ENCODE results near the gene RAP1GAP2.

Gene RAP1GAP2

DNA sequence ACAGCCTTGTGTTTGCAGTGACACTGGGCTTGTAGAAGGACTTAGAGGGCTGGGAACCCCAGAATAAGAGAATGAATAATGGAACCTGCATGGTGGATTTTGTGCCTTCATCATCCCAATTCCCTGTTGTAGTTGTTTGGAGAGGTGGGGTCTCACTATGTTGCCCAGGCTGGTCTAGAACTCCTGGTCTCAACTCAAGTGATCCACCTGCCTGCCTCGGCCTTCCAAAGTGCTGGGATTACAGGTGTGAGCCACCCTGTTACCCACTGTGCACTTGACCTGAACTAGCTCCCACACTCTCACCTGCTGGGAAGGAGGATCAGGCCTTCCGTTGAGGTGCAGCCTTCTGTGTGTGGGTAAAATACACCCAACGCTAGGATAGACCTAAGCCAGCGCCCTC, 55.4 kb downstream of the RAP1GAP2 start:
- H3K27me3 Mint-ChIP-seq, result peaks cover 16% of the 10 kb centered on the region
- no peaks in the 10 kb centered on the region for H3K9me3 Mint-ChIP-seq (ENCODE audit: low read depth)
- no peak overlapping the region for H3K27ac Mint-ChIP-seq
- H3K4me1 Mint-ChIP-seq (ENCODE audit: low read depth), result peaks cover 26% of the 10 kb centered on the region
- no peaks in the 10 kb centered on the region for H3K36me3 Mint-ChIP-seq
- peak overlapping the region; percentile 44 for H3K4me3 Mint-ChIP-seq

DNA sequence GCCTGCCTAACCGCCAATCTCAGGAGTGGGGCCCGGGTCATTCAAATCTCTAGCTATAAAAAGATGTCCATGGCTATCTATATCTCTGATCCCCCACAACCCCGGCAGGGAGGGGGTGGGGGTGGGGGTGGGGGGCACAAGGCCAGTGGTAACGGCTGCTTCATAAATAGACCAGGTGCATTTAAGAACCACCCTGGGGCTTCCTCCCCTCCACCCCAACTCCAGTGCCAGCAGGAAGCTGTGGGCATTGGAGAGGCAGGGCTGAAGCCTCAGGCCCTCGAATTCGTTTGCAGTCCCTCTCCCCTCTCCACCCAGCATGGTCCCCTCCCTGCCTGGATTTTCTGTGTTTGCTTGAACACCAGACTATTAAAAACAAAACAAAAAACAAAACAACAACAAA, 56.0 kb downstream of the RAP1GAP2 start:
- Mint-ChIP-seq H3K4me3 (peak overlapping the region; percentile 71), H3K36me3 (peaks cover 5% of the 10 kb centered on the region), H3K4me1 (ENCODE audit: low read depth) (peaks cover 26% of the 10 kb centered on the region), H3K27ac (no peak overlapping the region), H3K9me3 (ENCODE audit: low read depth) (no peaks in the 10 kb centered on the region), H3K27me3 (peaks cover 21% of the 10 kb centered on the region)

DNA sequence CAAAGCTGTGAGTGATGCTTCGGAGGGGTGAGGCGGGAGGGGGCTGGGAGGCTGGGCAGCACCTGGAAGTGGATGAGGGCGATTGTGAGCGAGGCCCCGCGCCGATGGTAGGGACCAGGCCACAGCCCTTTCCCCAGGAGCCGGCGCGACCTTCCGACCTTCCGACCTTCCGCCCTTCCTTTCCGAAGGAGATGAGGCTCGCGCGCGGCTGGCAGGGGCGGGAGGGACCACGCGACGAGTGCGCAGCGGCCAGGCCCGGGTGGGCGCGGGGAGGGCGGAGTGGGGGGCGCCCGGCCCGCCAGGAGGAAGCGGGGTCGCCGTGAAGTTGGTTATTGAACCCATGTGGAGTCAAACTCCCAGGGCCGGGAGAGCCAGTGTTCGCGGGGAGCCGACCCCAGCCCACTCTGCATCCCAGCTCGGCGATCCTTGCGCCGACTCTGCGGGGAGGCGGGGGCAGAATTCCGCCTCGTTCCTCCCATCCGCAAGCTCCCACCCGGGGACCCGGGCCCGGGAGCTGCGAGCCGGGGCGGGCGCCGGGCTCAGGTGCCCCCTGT, 56.6 kb downstream of the RAP1GAP2 start:
- H3K27ac Mint-ChIP-seq, result no peak overlapping the region
- H3K9me3 Mint-ChIP-seq (ENCODE audit: low read depth), result no peaks in the 10 kb centered on the region
- H3K4me1 Mint-ChIP-seq (ENCODE audit: low read depth), result peaks cover 22% of the 10 kb centered on the region
- peaks cover 21% of the 10 kb centered on the region for H3K27me3 Mint-ChIP-seq
- H3K36me3 Mint-ChIP-seq, result peaks cover 5% of the 10 kb centered on the region
- H3K4me3 Mint-ChIP-seq, result peak overlapping the region; percentile 71

DNA sequence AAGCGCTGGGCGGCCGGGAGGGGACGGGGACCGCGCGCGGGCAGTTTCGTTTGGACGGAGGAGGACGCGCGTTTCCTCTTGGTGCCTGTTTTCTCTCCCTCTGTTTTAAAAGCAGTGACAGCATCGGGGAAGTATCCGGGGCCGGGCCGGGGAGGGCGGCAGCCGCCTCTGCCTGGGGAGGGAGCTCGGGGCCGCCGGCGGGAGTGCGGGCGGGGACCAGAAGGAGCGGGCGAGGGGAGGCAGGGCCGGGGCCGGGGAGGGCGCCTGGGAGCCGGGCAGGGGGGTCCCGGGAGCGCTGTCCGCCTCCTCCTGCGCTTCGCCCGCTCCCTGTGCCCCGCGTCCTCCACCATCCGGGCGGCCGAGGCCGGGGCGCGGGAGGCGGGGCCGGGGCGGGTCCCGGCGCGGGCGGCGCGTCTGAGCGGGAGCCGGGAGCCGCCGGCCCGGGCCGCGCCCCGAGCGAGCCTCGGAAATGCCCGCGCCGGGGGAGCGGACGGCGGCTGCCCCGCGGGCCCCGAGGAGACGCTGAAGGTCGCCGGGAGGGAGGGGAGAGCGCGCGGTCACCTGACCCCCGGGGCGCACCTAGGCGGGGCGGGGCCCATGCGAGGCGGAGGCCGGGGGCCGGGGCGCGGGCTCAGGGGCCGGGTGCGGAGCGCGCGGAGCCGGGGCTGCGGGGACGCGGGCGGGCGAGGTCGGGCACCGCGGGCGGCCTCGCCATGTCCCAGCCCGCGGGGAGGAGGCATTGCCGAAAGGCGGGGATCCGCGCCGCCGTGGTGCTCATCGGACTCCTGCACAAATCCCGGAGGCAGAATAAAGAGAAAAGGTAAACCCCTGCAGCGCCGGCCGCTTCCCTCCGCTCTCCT, 57.3 kb downstream of the RAP1GAP2 start:
- Mint-ChIP-seq H3K36me3 (peaks cover 9% of the 10 kb centered on the region), H3K4me1 (ENCODE audit: low read depth) (peaks cover 19% of the 10 kb centered on the region), H3K4me3 (peak overlapping the region; percentile 86), H3K9me3 (ENCODE audit: low read depth) (no peaks in the 10 kb centered on the region), H3K27ac (no peak overlapping the region), H3K27me3 (peaks cover 21% of the 10 kb centered on the region)

DNA sequence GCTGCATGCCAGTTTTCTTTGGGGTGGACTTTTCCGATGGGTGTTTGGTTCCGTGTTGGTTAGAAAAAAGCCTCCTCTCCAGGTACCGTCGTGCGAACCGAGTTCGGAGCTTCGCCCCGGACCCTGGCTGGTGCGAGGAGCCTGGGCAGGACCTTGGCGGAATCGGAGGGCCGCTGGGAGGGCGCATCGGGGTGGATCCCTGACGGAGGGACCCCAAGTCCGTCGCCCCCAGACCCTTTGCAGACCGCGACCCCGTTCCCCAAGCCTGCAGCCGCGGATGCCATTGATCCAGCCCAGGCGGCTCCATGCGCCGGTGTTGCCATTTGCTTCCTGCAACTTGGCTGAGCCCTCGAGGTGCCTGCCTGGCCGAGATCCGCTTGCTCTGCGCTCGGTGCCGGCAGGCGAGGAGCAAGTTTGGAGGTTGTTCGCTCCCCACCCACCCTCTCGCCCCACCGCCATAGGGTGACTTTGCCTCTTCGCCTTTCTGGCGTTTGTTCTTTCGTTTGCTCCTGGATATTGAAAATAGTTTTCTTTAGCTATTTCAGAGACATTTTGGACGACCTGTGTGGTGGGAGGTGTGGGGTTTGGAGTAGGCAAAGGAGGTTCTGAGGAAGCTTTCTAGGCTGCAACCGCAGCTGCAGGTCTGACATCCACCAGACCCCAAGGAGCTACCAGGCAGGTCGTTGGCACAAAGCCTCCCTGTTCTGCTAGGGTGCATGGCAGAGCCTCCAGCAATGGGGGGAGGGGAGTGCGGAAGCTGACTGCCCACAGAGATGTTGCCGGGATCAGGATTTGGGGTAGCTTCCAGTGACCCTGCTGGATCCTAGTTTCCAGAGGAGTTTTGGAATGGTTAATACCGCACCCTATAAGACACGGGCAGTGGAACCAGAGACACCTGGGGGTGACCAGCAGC, 58.2 kb downstream of the RAP1GAP2 start:
- peaks cover 9% of the 10 kb centered on the region for H3K36me3 Mint-ChIP-seq
- no peaks in the 10 kb centered on the region for H3K9me3 Mint-ChIP-seq (ENCODE audit: low read depth)
- peaks cover 18% of the 10 kb centered on the region for H3K27me3 Mint-ChIP-seq
- H3K4me1 Mint-ChIP-seq (ENCODE audit: low read depth), result peaks cover 16% of the 10 kb centered on the region
- peak overlapping the region; percentile 86 for H3K4me3 Mint-ChIP-seq
- no peak overlapping the region for H3K27ac Mint-ChIP-seq

DNA sequence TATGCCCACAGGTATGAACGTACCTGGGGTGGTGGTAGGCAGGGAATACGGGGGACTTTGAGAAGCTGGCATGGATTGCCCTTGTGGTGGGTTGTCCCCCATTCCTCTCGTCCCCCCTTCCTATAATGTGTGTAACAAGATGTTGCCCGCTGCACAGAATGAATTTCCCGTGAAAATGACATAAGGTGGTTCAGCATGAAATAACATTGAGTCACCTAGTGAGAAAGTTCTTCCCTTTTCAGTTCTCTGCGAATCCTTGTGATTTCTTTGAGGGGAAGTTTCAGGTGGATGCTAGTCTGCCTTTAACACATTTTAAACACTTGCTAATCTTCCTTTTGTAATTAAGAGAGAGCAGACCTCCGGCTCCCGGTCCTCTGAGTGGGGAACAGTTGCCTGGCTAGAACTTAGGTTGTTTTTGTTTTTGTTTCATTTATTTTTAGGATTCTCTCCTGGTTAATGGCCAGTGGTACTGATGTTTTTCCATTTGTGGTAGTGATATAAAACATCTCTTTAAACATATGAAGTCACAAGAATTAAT, 58.9 kb downstream of the RAP1GAP2 start:
- Mint-ChIP-seq H3K27me3 (peaks cover 18% of the 10 kb centered on the region), H3K4me3 (peak overlapping the region; percentile 86), H3K27ac (no peak overlapping the region), H3K9me3 (ENCODE audit: low read depth) (no peaks in the 10 kb centered on the region), H3K36me3 (peaks cover 9% of the 10 kb centered on the region), H3K4me1 (ENCODE audit: low read depth) (peaks cover 16% of the 10 kb centered on the region)

DNA sequence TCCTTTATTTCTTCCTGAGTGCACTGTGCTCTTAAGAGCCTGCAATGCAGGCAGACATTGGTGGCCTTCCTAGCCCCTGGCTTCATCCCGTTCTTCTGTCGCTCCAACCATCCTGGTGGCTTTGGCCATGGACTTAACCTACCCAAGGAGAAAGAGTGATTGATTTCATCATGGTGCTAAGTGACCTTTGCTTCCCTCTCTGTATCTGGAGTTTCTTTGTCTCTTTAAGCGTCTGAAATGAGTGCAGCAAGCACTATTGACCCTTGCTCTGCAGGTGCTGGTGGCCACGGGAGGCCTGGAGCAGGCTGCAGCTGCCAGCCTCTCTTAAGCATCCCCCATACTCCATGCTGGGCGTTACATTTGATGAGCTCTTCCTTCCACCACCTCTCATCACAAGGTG, 60.5 kb downstream of the RAP1GAP2 start:
- peaks cover 16% of the 10 kb centered on the region for H3K4me1 Mint-ChIP-seq (ENCODE audit: low read depth)
- H3K36me3 Mint-ChIP-seq, result peaks cover 9% of the 10 kb centered on the region
- H3K27ac Mint-ChIP-seq, result no peak overlapping the region
- H3K27me3 Mint-ChIP-seq, result peaks cover 16% of the 10 kb centered on the region
- H3K4me3 Mint-ChIP-seq, result no peak overlapping the region
- H3K9me3 Mint-ChIP-seq (ENCODE audit: low read depth), result no peaks in the 10 kb centered on the region

DNA sequence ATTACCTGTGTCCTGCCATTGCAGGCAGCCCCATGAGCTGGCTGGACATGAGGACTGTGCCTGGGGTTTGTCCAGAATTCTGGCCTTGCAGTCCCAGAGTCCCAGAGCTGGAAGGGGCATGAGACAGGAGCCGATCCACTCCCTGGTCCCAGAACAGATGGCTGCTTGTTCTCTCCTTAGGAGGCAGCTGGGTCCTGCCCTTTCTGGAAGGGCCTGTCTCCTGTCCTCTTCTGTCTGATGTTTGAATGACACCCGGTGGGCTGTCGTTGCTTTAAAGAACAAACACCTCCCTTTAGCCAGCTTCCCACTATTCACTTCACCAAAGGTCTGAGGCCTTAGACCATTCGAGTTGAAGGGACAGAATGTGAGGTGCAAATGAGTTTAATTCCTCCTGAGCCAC, 63.8 kb downstream of the RAP1GAP2 start:
- Mint-ChIP-seq H3K4me3 (no peak overlapping the region), H3K4me1 (ENCODE audit: low read depth) (peaks cover 7% of the 10 kb centered on the region), H3K27me3 (peaks cover 13% of the 10 kb centered on the region), H3K36me3 (peaks cover 9% of the 10 kb centered on the region), H3K9me3 (ENCODE audit: low read depth) (no peaks in the 10 kb centered on the region), H3K27ac (no peak overlapping the region)

DNA sequence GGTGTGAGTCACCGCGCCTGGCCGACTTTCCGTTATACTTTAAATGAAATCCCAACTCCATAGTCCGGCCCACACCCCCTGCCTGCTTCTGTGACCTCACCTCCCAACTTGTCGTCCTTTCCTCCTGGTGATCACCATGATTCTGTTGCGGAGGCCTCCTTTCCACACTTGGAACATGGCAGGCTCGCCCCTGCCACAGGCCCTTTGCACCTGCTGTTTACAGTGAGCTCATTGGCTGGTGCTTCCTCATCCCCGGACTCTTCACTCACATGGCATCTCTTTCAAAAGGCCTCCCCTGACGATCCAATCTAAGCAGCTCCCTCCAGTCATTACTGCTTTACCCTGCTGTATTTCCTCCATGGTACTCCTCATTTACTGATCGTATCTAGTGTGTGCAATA, 64.6 kb downstream of the RAP1GAP2 start:
- Mint-ChIP-seq H3K4me3 (no peak overlapping the region), H3K27ac (no peak overlapping the region), H3K4me1 (ENCODE audit: low read depth) (peaks cover 4% of the 10 kb centered on the region), H3K9me3 (ENCODE audit: low read depth) (no peaks in the 10 kb centered on the region), H3K27me3 (peaks cover 10% of the 10 kb centered on the region), H3K36me3 (peaks cover 9% of the 10 kb centered on the region)

DNA sequence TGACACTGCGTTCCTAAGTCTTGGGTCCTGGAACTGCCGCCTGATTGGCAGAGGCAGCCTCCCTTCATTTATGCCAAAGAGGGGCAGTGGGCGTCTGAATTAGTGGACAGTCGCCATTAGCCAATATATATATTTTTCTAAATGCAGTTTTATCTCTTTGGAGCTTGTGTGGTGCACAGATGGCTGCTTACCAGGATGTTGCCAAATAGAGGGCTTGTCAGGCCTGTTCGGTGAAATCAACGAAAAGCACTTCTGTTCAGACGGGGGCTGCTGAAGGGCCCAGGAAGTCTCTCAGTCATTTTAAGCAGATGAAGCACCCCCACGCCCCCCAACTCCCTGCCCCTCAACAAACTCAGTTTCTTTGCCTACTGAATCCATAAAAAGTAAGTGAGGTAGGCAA, 66.0 kb downstream of the RAP1GAP2 start:
- H3K27me3 Mint-ChIP-seq, result no peaks in the 10 kb centered on the region
- H3K4me1 Mint-ChIP-seq (ENCODE audit: low read depth), result no peaks in the 10 kb centered on the region
- peaks cover 4% of the 10 kb centered on the region for H3K36me3 Mint-ChIP-seq
- H3K4me3 Mint-ChIP-seq, result no peak overlapping the region
- no peak overlapping the region for H3K27ac Mint-ChIP-seq
- H3K9me3 Mint-ChIP-seq (ENCODE audit: low read depth), result no peaks in the 10 kb centered on the region

DNA sequence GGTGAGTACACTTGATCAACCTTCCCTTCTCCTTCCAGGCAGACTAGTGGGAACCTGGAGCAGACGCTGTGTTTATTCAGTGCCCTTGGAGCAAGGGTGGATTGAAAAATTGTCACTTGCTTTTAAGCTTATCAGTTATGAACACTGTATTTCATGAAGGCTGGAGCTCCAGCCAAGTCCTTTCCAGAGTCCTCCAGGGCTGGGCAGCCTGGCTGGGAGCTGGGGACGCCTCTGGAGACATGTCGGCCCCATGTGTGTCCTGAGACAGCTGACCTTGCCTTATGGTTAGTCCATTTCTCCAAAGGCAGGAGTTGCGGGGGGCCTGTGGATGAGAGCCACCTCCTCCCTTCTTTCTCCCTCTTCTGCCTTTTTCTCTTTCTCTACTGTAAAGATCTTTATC, 67.0 kb downstream of the RAP1GAP2 start:
- Mint-ChIP-seq H3K4me3 (no peak overlapping the region), H3K36me3 (peaks cover 1% of the 10 kb centered on the region), H3K4me1 (ENCODE audit: low read depth) (no peaks in the 10 kb centered on the region), H3K9me3 (ENCODE audit: low read depth) (no peaks in the 10 kb centered on the region), H3K27me3 (no peaks in the 10 kb centered on the region), H3K27ac (no peak overlapping the region)

DNA sequence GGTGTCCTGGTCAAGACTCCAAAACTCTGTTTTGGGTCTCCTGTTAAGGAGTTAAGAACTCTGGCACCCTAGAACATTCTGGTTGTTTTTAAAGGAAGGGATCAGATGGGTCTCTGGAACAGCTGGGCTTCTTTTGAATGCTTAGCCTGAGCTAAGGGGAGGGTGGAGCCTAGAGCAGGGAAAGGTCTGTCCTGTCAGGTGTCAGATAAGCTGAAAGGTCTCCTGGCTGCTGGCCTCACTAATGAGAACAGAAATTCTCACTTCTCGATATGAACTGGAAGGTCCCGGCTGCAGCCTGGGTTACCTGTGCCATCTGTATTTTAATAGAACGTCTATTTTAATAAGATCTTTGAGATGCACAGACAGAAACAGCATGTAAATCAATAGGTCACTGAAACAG, 69.0 kb downstream of the RAP1GAP2 start:
- Mint-ChIP-seq H3K4me1 (ENCODE audit: low read depth) (no peaks in the 10 kb centered on the region), H3K4me3 (no peak overlapping the region), H3K9me3 (ENCODE audit: low read depth) (no peaks in the 10 kb centered on the region), H3K27me3 (no peaks in the 10 kb centered on the region), H3K27ac (no peak overlapping the region), H3K36me3 (no peaks in the 10 kb centered on the region)

DNA sequence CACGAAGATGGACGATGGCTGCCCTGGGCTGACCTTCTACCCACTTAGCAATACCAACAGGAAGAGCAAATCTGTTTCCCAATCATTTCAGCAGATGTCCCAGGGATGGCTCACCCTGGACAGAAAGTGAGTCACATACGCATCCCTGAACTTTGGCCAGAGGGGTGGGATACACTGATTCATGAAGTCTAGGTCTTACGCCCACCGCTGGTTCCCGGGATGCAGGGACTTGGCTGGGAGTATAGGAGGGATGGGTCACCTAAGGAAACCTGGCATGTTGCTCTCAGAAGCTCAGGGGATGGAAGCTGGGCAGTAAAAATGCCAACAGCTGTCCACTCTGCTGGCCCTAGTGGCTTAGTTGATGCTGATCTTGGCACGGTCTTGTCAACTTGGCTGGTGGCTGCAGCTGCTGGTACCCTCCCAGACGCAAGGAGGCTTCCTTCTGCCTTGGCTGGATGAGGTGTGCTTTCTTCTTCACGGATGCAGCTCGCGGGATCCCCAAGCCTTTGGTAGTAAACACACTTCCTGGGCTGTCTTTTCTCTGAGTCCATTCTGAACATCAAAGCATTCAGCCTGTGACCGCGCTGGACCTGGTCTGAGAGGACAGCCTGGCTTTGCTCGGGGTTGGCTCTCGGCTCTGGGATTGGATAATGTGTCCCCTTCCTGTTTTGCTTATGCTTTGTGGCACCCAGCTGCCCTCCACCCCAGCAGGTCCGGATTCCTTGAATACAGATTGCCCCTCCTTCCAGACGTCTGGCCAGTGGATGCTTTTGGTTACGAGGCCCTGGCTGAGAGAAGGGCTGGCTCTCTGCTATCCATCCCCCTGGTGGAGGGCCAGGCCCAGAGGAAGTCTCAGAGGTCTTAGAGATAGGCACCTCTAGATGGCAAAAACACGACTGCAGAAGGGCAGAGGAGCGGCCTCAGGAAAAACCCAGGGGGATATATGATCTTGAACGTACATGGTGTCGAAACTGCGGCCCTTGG, 71.5 kb downstream of the RAP1GAP2 start:
- H3K9me3 Mint-ChIP-seq (ENCODE audit: low read depth), result no peaks in the 10 kb centered on the region
- H3K4me1 Mint-ChIP-seq (ENCODE audit: low read depth), result no peaks in the 10 kb centered on the region
- no peak overlapping the region for H3K27ac Mint-ChIP-seq
- no peaks in the 10 kb centered on the region for H3K36me3 Mint-ChIP-seq
- H3K4me3 Mint-ChIP-seq, result no peak overlapping the region
- no peaks in the 10 kb centered on the region for H3K27me3 Mint-ChIP-seq

DNA sequence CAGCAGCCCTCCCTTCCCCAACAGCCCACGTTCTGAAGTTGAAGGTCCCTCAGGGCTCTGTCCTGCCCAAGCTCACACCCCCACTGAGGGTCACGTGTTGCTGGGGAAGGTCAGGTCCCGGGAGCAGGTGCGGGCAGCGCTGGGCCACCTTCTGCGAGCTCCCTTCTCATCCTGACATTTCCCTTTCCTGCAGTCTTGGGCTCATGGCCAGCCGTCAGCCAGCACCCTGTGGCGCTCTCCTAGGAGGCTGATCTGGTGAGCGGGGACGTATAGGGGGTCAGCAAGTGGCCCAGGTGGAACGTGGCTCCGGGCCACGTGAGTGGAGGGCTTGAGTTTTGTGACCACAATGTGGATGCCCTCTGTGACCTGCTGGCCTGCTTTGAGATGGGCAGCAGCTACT, 73.4 kb downstream of the RAP1GAP2 start:
- Mint-ChIP-seq H3K27me3 (no peaks in the 10 kb centered on the region), H3K36me3 (peaks cover 2% of the 10 kb centered on the region), H3K27ac (no peak overlapping the region), H3K4me3 (no peak overlapping the region), H3K4me1 (ENCODE audit: low read depth) (no peaks in the 10 kb centered on the region), H3K9me3 (ENCODE audit: low read depth) (no peaks in the 10 kb centered on the region)

Data from activated naive CD8-positive, alpha-beta T cell (primary cell).